ENCODE results near the gene OR5T1.

DNA sequence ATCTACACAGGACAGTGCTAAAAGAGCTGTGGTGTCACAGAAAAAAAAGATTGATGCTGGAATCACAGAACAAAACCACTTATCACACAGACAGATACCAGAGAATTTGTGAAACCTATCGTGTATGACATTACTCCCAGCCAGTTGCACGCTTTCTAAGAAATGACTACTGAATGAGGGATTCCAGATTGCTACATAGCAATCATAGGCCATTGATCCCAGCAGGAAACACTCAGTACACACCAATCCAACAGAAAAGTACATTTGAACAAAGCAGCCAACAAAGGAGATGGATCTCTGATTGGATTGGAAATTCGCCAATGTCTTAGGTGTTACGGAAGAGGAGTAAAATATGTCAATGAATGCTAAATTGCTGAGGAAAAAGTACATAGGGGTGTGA lies 22.9 kb downstream of the OR5T1 start:
- TF ChIP-seq CTCF (IDR thresholded peaks at IDR 0.05), result no peak
- no peak for TF ChIP-seq EZH2 (IDR thresholded peaks at IDR 0.05)
- no peak for TF ChIP-seq EZH2phosphoT487 (IDR thresholded peaks at IDR 0.05)

Measured in neural progenitor cell (in vitro differentiated cells).